G401 (cell line): ENCODE results near the gene CMIP. TPM values are rescaled to one million over a fixed set of nuclear protein-coding genes. Genes with fewer than 3 reads are reported as not detected.
A peak's percentile ranks its signal among the peaks of the same experiment; 100 is the strongest.

Experiments used
- DNase-seq: peaks from one replicate; pipeline ENCODE4 v3.0.0-alpha.2; 2015; ENCODE audit warnings: low spot score
- in situ Hi-C: cut with HindIII; loops from 2 replicates; pipeline ENCODE4 v1.10.0; 2016; ENCODE audit warnings: low sequenced_read_pairs, mixed read lengths
- total RNA-seq: library from RNA; depleted of rRNA; stranded (reverse); fragments of >200 nt; shearing (Covaris generic); gene quantifications from 2 replicates; pipeline ENCODE4 v1.2.3, GENCODE V29; 2014

The CMIP gene
- total RNA-seq, 1 experiment from 2014 or later: 8.6 TPM

- in situ Hi-C loops: no loop called here
- no peak for DNase-seq
Measured at GRCh38 chr16:81551821-81552304, 107.3 kb downstream of the CMIP start.

- in situ Hi-C loops: no loop called here
- no peak for DNase-seq
Measured at GRCh38 chr16:81552743-81553079, 108.1 kb downstream of the CMIP start.

GRCh38 chr16:81553080-81553813, 108.6 kb downstream of the CMIP start:
- no peak for DNase-seq
- in situ Hi-C loops: no loop called here

GRCh38 chr16:81553814-81554675, 109.4 kb downstream of the CMIP start:
- DNase-seq: no peak
- in situ Hi-C loops: no loop called here

GRCh38 chr16:81554979-81555378, 110.4 kb downstream of the CMIP start:
- no peak for DNase-seq
- in situ Hi-C loops: no loop called here

- in situ Hi-C loops: no loop called here
- no peak for DNase-seq
Measured at GRCh38 chr16:81555660-81556059, 111.1 kb downstream of the CMIP start.

GRCh38 chr16:81556715-81557284, 112.2 kb downstream of the CMIP start:
- in situ Hi-C loops: no loop called here
- DNase-seq: no peak

GRCh38 chr16:81558077-81558443, 113.5 kb downstream of the CMIP start:
- DNase-seq: no peak
- in situ Hi-C loops: no loop called here

GRCh38 chr16:81558444-81559175, 114.0 kb downstream of the CMIP start:
- no peak for DNase-seq
- in situ Hi-C loops: no loop called here

GRCh38 chr16:81560979-81561657, 116.5 kb downstream of the CMIP start:
- no peak for DNase-seq
- in situ Hi-C loops: no loop called here

GRCh38 chr16:81562174-81562849, 117.7 kb downstream of the CMIP start:
- in situ Hi-C loops: no loop called here
- no peak for DNase-seq

- in situ Hi-C loops: no loop called here
- no peak for DNase-seq
Measured at GRCh38 chr16:81562926-81563325, 118.3 kb downstream of the CMIP start.

- in situ Hi-C loops: no loop called here
- DNase-seq: peak; percentile 23
Measured at GRCh38 chr16:81564421-81564911, 119.9 kb downstream of the CMIP start.

- DNase-seq: no peak
- in situ Hi-C loops: no loop called here
Measured at GRCh38 chr16:81565321-81566028, 120.9 kb downstream of the CMIP start.

GRCh38 chr16:81566086-81567007, 121.7 kb downstream of the CMIP start:
- in situ Hi-C loops: no loop called here
- no peak for DNase-seq

GRCh38 chr16:81567087-81567486, 122.5 kb downstream of the CMIP start:
- in situ Hi-C loops: no loop called here
- DNase-seq: no peak
